ENCODE measurements around the gene PLPP1. TPM values are rescaled to one million over a fixed set of nuclear protein-coding genes. Genes with fewer than 3 reads are reported as not detected.

Gene PLPP1
- total and polyA plus RNA-seq, 2 of the 13 experiments (the other 11 are each of a cell fraction or from before 2014, with no cell fraction given), result 7.3 to 12.1 TPM

GRCh38 chr5:55582256-55582655 lies 47.5 kb upstream of the PLPP1 start:
- H3K36me3 ChIP-seq (replicated peaks in 1 of 2; ENCODE audit: control insufficient read depth in 1 of 2, insufficient read depth in 2 of 2, low read length in 2 of 2), result no peaks in the 10 kb centered on the region
- ATAC-seq, result no peak
- no peak overlapping the region for H3K27ac ChIP-seq (ENCODE audit: extremely low read length, insufficient read depth, low read length)
- DNase-seq (ENCODE audit: low spot score), result no peak
- ChIA-PET CTCF (ENCODE audit: low intra/inter-chr PET ratio, low total read pairs) (no interaction called here), POLR2A (no interaction called here)
- TF ChIP-seq SIX1 (CRISPR knock-in tag; IDR thresholded peaks at IDR 0.05; ENCODE audit: borderline replicate concordance) (no peak), ZNF781 (CRISPR knock-in tag; IDR thresholded peaks at IDR 0.05; ENCODE audit: borderline replicate concordance, not compliant biosample characterization) (no peak), RARG (CRISPR knock-in tag; IDR thresholded peaks at IDR 0.05; ENCODE audit: low read depth) (no peak), PHF21A (CRISPR knock-in tag; IDR thresholded peaks at IDR 0.05) (no peak), THAP9 (CRISPR knock-in tag; IDR thresholded peaks at IDR 0.05; ENCODE audit: borderline replicate concordance) (no peak), NFKBIZ (CRISPR knock-in tag; IDR thresholded peaks at IDR 0.05) (no peak), PPARG (CRISPR knock-in tag; conservative IDR thresholded peaks at IDR 0.05) (no peak), KAT8 (CRISPR knock-in tag; IDR thresholded peaks at IDR 0.05) (no peak), KDM5A (IDR thresholded peaks at IDR 0.05; ENCODE audit: borderline replicate concordance, low read length) (no peak), TAF1 (CRISPR knock-in tag; IDR thresholded peaks at IDR 0.05) (no peak), SIN3A (IDR thresholded peaks at IDR 0.05; ENCODE audit: borderline replicate concordance, low read depth, low read length) (no peak), ISX (CRISPR knock-in tag; conservative IDR thresholded peaks at IDR 0.05) (no peak)
- no peak overlapping the region for H3K9ac ChIP-seq (ENCODE audit: insufficient read depth, low read depth, low read length)
- WGBS (ENCODE audit: low lambda C conversion rate), result 68% methylated on average over 2 of the region's 2 CpGs
- peaks cover 8% of the 10 kb centered on the region for H3K4me1 ChIP-seq (ENCODE audit: insufficient read depth, low read length)
- no peaks in the 10 kb centered on the region for H3K27me3 ChIP-seq (ENCODE audit: control insufficient read depth in 1 of 2, insufficient read depth in 2 of 2, low read length in 2 of 2)
- H2AFZ ChIP-seq (ENCODE audit: low read length), result no peak overlapping the region
- FAIRE-seq, result no peak
- H3K9me3 ChIP-seq (ENCODE audit: low read length), result no peaks in the 10 kb centered on the region
- no peak overlapping the region for H3K4me3 ChIP-seq (replicated peaks in 1 of 3; ENCODE audit: insufficient read depth in 1 of 3, low read depth in 2 of 3, low read length in 3 of 3)
- BruUV-seq (replicated peaks), result no TSS peak
- no peak overlapping the region for H3K4me2 ChIP-seq (ENCODE audit: low read depth, low read length)
- no peaks in the 10 kb centered on the region for H3K79me2 ChIP-seq (ENCODE audit: insufficient read depth, low read length)
- H4K20me1 ChIP-seq (ENCODE audit: insufficient read depth, low read length), result no peaks in the 10 kb centered on the region
- intact Hi-C loops (cut with micrococcal nuclease; ENCODE audit: unreplicated experiment) (no loop called here), in situ Hi-C loops (cut with HindIII; ENCODE audit: extremely low pct_ligation_motif_present, low pct_unique_long_range_greater_than_20kb) (no loop called here)

All from HepG2 (cell line).